GM21825 (cell line): ENCODE data around the gene LRTM1.

Experiments
- ATAC-seq: cut with Tn5 transposase; IDR thresholded peaks from one replicate; pipeline ENCODE4 v1.9.1; 2021; ENCODE audit warnings: mild to moderate bottlenecking, moderate library complexity; ENCODE audit not compliant: unreplicated experiment

Gene LRTM1

DNA sequence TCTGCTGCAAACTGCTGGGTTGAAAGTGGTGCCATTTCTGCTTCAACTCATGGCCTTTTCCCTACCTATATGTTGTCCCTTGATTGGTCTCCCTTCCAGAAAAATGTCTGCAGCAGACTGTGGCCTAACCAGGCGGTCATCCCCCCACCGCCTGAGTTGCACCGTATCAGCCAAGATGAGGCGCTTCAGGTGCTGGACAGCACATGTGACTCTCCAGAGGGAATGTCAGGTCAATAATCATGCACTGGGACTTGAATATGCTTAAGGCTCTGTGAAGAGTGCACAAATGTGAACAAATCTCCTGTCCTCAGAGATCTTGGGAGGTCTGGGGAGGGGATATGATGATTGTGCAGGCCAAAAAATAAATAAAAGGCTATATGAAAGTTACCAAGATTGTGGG, 32.2 kb downstream of the LRTM1 start:
- no peak for ATAC-seq

DNA sequence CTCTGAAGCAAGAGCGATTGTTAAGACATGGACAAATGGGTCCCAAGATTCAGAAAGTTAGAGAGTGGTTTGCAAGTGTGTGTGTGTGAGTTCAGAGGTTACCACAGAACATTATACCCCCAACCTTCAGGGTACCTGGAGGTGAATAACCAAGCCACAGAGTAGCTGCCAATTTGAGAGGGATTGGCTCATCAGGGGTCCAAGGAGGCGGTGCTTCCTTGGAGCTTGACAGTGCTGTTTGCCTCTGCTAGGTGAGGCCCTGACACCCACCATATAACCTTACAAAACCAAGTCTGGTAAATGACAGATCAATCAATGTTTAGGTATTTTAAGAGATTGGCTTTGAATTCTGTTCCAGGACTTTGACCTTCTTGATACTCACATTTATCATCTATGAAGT, 35.7 kb downstream of the LRTM1 start:
- no peak for ATAC-seq

DNA sequence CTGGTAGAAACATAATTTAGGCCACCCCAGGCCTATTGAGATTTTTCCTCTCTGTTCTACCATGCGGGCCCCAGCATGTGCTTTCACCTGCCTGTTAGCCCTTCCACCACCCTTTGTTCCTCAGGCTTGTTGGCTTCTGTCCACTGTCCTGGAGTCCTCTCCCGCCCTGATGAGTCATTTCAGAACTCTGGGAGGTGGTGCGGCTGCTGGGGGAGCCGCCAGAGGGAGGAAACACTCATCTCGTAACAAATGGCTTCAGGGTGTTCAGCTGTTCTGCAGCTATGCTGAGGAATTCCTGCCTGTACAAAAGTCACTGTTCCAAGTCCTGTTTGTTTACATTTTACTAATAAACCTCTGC, 36.3 kb downstream of the LRTM1 start:
- ATAC-seq: no peak

DNA sequence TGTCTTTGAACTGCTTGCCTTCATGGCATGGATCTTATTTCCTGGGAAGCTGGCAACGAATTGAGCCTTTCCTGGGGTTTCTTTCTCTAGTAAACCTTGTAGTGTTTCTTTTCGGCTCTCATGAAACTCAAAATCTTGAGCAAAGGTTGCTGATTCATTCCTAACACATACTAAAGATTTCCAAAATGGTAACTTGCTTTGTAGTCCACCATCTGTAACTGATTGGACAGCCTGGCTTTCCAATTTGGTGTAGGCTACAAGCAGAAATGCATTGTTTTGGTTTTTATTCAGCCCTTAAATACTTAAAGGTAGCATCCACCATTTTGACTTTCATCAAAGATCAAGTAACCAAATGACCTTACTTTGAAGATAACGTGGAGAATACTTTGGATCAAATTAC, 38.1 kb downstream of the LRTM1 start:
- ATAC-seq: no peak

DNA sequence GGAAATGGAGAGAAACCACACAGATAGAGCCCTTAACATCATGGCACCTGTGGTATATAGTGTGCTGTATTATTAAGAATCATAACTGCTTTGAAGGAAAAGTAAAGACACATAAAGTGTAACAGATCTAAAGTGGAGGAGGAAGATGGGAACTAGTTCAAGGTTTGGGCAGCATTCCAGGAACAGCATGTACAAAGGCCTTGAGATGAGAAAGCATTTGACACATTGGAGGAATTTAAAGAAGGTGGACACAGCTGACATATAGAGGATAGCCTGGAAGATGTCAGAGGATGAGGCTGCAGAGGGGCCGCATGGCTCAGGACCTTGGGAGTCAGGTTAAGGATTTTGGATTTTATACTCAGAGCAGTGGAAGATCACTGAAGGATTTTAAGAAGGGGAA, 39.0 kb downstream of the LRTM1 start:
- ATAC-seq: no peak

DNA sequence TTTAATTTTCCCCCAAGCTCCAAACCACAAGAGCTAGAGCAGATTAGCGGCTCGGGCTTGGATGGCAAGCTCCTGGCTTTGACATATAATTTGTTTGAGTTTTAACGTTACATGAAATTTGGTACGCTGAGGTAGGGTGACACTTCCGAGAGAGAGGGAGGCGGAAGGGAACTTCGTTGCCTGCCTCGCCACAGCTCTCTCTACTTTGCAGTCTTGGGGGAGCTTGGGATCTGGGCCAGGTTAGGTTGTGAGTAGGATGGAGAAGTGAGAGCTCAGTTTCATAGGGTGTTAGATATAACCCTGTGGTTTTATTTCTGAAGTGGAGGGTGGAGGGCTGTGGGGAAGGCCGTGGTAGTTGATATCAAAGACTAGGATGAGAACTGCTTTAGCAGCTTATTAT, 39.7 kb downstream of the LRTM1 start:
- no peak for ATAC-seq

DNA sequence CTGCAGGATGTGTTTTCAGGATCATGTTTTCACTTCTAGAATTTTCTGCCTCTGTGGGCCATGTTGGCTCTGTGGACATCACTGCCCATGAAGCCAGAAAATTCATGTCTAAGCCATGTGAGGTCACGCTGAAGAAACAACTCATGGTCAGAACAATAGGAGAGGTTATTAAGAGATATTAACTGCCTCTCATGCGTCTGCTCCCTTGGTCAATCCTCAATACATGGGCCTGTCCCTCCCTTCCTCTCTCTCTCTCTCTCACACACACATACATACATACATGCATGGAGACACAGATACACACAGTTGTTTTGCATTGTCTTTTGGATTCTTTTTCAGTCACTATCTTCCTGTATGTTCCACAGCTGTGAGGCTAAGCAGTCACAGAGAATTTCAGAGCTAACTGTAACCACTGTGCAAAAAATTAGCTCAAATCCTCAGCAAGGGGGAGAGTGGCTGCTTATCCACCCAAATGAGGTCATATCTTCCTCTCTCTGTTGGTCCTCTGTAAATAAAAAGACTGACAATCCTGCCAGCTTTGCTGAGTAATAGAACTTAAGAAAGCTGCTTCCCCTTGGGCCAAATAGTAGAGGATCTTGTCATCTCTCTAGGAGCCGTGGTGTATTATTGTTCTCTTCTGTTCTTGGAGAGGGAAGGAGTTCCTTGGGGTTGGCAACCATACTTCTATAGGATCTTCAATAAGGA, 45.6 kb downstream of the LRTM1 start:
- no peak for ATAC-seq

DNA sequence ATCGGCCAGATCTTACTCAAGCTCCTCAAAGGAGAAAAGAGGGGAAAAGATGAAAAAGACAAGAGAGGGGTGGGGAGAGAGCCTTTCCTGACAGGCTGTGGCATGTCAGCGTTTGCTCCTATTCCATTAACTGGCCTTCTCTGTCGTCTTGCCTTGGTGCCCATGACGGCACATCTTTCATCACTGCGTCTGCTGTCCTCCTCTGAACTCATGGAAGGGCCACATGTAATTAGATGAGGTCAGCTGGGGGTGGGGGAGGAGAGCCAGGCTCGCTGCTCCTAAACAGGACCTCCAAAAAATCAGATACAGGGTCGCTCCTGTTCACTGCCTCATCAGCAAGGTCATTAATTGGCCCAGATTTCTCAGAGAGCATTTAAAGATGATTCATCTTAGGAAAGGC, 49.7 kb downstream of the LRTM1 start:
- ATAC-seq: no peak

DNA sequence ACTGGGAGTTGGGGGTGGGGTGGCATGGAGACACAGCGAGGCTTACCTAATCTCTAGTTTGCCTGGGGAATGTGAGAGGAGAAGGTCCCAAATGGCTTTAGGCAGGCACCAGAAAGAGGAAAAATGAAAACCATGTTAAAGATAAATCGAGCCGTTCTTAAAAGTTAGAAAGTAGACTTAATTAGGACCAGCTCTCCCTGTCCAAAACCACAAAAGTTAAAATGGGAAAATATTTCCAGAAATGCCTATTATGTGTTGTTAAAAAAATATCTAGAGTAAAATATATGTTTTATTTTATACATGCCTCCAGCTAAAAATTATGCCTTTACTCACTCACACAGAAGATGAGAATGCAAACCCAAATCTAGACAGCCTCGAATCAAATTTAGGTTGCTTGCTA, 50.1 kb downstream of the LRTM1 start:
- ATAC-seq: no peak

DNA sequence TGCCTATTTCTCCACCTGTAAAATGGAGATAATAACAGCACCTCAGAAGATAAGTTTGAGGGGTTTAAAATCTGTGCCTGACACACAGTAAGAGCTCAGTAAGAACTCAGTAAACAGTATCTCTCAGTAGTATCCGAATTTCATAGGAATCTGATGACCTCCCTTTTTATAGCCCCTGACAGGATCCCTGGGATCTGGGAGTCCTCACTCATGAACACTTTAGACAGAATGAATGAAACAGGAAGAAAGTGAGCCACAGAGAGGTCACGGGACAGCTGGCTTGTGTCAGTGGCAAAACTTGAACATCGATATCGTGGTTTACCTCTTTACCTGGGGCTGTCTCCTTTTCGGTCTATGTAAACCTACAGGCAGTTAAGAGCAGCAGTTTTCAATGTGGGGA, 51.2 kb downstream of the LRTM1 start:
- ATAC-seq: no peak

DNA sequence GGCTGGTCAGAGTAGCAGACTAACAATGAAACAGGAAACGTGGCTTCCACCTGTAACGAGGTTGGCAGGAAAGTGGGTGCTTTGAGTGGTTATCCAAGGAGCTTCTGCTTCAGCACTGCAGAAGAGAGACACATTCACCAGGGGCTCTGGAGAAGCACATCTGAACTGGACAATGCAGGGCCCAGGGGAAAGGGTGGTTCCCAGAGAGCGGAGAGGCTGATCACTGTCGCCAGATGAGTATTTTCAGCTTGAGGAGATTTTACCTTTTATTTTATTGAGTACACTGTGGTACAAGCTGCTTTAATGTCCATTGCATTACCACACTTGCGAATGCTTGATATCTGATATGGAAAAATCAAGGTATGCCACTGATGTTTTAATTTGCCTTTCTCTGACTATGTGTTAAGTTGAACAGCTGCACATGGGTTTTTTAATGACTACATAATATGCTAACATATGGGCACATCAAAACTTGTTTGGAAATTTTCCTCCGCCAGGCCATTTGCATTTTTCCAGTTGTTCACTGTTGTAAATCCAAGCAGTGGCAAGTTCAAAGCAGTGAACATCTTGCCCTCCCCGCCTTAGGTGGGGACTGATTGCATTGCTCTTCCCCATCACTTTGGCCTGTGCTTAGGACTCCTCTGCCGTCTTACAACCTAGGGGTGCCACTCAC, 52.1 kb downstream of the LRTM1 start:
- no peak for ATAC-seq

DNA sequence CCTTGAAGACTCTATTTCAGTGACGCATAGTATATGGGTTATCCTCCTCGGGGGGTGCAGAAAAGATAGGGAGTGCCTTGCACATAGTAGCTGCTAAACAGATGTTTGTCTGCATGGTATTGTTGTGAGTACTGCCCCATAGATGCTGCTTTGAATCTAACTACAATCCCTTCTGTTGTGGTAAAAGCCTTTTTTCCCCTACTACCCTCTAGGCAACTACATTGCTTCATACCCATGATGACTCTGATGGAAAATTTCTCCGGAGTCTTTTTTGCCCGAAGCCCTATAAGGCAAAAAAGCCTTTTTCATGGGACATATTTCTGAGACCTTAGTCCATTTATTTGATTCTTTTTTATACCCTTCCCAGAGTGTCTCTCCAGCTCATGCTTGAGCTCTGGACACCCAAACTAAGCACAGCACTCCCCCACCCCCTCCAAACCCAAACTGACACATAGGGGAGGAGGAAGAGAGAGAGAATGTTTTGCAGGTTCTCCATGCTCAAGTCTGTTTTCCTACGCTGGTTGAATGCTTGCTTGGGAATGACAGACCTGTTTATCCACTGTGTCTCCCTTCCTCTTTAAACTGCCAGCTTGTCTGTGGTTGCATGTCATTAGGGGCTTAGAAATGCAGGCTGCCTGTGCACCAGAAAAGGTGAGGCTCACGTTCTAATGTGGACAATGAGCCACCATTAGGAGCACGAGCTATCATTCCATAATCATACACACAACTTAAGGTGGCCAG, 52.9 kb downstream of the LRTM1 start:
- ATAC-seq: no peak

DNA sequence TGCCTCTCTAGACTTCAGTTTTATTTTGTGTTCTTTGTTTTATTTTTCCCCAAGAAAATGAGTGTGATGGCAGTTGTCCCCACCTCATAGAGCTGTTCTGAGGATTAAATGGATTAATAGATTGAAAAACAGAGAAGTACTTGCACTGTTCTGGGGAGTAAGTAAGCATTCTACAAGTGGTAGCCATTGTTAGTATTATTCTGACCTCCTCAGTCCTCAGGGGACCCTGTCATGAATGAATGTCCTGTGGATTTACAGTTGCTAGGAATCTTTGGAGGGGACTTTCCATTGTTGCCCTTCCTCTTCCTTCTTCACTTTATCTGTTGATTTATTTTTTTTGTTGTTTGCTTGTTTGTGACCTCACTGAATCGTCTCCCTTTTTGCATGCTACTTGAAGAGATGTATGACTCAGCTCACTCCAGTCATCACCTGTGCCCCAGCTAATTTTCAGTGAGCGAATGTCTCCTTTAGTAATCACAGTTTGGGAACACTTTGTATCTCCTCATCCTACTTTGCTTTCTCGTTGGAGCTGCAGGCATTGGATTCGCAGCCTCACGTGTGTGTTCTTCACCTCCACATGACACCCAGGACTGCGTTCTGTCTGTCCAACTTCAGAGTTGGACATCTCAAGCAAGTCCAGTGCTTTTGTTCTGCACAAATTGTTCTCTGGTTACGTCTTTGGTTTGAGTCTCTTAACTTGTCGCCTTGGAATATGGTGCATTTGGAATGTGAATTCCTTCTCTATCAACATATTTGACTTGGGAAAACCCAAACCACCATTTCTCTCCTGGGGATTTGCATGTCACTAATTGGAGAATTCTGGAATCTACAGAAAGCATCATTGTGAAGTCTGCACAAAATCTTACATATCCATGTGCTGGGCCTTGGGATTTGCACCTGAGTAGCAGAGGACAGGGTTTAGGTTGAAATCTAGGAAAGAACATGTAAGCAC, 54.5 kb downstream of the LRTM1 start:
- ATAC-seq: no peak

DNA sequence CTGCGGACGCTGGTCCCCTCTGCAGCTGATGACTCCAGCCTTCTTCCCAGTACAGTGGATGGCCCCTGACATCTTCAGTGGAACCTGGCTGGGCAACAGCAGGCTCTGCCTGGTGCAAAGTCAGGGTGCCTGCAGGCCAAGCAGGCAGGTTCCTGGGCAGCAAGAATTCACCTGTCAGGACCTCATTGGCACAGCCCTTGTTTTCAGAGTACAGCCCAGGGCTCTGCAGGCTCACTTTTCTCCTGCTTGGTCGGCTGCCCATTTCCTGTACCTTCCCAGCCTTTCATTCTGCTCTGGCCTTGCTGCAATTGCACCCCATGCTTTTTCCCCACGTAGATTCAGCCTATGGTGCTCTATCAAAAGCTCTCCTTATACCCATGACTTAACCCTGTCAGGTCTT, 56.0 kb downstream of the LRTM1 start:
- ATAC-seq: no peak

DNA sequence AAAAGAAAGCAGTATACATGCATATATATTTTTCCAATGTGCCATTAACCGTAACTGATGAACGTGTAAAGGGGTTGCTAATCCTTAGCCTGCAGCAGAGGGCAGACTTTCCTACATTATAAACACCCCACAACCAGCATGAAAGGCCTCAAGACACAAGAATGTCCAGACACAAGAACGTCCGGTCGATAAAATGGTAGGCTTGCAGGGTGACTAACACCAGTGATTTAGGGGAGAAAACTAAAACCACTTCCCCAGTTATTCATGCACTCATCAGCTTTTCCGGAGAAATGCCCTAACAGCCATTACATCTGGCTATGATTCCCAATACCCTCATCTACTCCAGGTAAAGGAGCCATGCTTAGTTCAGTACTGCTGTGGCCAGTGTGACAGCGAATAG, 57.4 kb downstream of the LRTM1 start:
- no peak for ATAC-seq
